Measurements from ENCODE around the gene COL4A2.

DNA sequence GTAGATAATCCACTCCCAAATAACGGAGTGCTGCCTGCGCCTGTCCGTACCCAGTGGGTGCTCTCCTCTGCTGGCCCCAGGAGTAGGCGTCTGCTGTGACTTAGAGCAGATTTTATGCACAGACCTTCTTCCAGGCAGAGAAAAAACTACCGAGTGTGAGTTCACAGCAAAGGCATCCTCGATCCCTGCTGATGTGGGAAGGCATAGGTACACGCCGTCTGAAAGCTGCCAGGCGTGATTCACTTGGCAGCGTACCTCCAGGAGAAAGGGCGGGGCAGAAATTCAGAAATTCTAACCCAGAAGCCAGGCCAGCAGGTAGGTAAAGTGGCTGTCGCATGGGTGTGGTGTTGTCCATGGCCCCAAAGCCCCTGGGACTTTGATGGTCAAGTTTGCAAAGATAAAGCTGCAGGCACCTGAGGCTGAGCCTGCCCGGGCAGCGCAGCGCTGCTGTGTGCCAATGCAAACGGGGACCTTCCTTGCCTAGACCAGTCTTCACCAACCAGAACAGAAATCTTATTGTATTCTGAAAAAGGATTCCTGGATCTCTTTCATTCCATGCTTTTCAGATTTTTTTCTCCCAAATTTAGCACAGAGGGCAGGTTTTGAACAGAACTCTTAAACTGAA lies 36.3 kb downstream of the COL4A2 start:
- TF ChIP-seq TAF1 (IDR thresholded peaks at IDR 0.05; ENCODE audit: borderline replicate concordance, low read depth, low read length), result no peak
- no peak for TF ChIP-seq POLR2A (IDR thresholded peaks at IDR 0.05; ENCODE audit: low read depth, low read length)
